NCI-H2196 (cell line): Measurements from ENCODE around the gene C12orf75.
"Not testable (repeated sequence)": the region's sequence is repeated elsewhere in the genome, so short reads cannot be mapped to it uniquely, and the experiment has no call there.

Source experiments
- DNase-seq: peaks from one replicate; lab custom pipeline; 2025; ENCODE audit not compliant: unreplicated experiment; lab: John Stamatoyannopoulos, UW

C12orf75 gene

DNA sequence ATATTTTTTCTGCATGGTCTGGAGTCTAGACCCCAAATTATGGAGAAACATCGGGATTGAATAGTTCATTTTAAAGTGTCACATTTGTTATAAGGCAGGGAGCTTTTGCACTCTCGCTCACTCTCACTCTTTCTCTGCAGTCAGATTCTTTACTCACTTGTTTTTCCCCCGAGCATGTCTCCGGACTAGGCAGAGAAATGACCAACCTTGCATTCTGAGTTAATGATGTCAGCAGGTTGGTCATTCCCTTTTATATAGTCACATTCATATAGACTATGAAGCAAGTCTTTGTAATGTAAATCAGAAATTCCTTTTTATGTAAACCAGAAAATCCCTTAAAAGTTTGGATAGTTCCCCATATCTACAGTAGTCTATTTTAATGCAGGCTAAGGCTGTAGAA lies 4.1 kb downstream of the C12orf75 start:
- no peak for DNase-seq

DNA sequence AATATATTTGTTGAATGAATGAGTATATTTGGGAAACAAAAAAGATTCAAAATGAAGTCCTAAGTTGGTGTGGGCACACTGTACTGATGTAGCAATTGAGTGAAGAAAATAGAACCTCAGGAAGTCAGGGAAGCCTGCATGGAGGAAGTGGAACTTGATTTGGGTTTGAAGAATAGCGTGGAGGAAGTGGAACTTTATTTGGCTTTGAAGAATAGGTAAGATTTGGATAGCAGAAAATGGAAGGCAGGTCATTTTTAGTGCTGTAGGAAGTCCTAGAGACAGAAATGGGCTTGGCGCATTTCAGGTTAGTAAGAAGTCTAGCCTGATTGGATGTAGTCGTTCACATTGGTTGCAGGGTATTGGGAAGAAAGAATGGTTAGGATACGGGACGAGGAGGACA lies 5.4 kb downstream of the C12orf75 start:
- no peak for DNase-seq

DNA sequence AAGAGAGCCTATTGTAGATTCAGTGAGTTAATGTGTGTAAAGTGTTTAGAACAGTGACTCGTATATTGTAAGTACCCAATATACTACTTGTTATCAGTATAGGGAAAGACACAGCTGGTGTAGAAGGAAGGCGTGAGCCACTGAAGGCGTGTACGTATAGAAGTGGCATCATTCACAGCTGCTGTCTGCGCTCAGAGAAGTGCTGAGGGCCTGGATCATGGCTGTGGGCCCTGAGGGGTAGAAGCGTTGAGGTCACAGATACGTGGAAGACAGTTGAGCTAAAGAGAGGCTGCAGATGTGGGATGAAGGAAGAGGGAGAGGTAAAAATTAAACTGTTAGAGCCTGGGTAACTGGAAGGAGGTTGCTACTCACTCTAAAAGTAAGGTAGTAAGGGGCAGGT lies 5.9 kb downstream of the C12orf75 start:
- no peak for DNase-seq

DNA sequence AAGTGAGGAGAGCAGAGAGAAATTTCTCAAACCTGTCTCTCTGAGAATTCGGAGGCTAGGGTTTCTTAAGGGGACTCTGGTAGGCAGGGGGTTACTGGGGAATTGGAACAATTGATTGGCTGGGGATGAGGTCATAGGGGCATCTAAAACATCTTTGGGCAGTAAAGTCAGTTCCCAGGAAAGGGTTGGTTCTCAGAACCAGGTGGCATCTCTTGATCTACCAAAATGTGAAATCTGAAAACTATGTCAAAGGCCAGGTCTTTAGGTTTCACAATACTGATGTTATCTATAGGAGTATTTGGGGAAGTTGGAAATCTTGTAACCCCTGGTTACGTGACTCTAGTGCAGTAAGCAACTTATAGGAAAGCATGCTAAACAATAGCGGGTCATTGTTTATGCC lies 6.9 kb downstream of the C12orf75 start:
- no peak for DNase-seq

DNA sequence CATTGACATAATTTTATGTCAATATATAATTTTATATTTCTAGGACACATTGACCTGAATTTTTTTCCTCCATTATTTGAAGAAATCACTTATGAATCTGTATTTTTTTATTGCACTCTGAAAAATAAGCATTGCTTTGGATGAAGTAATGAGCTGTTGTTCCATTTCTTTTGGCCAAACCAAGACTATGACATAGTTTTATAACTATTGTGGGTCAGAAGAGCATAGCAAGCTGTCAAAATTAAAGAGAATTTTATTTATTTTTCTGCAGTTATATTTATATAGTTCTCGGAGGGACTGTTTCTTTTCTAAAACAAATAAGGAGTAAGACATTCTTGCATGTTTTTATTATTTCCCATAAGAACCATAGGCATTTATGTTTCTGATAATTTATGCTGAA lies 8.5 kb downstream of the C12orf75 start:
- DNase-seq, result no peak

DNA sequence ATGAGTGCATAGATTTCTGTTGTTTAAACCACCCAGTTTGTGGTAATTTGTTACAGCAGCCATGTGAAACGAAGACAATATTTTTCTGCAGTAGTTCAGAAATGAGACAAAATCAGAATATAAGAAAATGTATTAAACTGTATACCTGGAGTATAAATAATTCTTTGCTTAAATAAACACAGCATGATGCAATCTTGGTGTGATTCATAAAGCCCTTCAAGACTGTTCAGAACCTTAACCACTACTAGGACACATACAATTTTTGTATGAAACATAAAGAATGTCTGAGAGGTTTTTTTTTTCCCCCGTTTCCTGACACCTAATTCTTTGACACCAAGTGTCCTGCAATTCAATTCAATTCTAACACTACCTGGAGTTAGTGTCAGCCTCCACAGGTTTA lies 10.5 kb downstream of the C12orf75 start:
- DNase-seq, result no peak

DNA sequence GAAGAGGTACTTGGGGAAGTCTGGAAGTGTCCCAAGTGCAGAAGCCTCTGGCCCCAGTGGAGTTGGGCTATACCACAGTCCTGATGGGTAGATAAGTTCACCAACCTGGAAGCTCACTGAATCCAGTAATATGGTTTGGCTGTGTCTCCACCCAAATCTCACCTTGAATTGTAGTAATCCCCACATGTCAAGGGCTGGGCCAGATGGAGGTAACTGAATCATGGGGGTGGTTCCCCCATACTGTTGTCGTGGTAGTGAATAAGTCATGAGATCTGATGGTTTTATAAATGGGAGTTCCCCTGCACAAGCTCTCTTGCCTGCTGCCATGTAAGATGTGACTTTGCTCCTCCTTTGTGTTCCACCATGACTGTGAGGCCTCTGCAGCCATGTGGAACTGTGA lies 11.1 kb downstream of the C12orf75 start:
- DNase-seq, result not testable (repeated sequence)

DNA sequence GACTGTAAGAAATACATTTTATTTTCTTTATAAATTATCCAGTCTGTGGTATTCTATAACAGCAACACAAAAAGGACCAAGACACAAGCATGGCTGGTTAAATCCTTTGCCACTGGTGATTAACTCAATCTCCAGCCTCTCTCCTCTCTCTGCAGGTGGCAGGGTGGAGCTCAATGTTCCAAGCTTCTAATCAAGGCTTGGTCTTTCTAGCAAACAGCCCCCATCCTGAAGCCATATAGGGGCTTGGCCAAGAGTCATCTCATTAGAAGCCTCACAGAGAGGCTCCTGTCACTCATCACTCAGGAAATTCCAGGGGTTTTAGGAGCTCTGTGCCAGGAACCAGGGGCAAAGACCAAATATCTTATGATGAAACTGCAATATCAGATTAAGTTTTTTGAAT lies 12.0 kb downstream of the C12orf75 start:
- no peak for DNase-seq

DNA sequence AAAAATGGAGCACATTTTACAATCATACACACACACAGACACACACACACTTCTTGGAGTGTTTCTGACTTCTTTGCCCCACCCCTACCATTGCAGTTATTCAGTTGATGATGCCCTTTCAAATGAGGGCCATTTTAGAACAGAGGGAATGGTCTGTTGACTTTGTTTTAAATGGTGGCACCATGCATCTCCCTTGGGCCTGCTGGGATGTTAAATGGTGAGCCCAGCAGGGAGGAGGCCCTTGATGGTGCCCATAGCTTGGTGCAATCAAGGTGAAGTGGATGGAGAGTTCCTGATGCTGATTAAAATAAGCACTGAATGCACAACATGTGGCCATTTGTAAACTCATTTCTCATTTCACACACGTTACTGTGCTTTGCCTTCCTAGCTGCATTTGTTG lies 13.3 kb downstream of the C12orf75 start:
- no peak for DNase-seq

DNA sequence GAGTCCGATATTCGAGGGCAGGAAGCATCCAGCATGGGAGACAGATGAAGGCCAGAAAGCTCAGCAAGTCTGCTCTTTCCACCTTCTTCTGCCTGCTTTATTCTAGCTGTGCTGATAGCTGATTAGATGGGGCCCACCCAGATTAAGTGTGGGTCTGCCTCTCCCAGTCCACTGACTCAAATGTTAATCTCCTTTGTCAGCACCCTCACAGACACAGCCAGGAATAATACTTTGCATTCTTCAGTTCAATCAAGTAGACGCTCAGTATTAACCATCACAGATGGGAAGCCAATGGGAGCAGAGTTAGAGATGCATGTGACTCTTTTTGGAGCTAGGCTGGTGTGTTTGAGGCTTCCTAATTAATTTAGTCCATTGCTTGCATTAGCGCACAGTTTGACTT lies 17.0 kb downstream of the C12orf75 start:
- no peak for DNase-seq

DNA sequence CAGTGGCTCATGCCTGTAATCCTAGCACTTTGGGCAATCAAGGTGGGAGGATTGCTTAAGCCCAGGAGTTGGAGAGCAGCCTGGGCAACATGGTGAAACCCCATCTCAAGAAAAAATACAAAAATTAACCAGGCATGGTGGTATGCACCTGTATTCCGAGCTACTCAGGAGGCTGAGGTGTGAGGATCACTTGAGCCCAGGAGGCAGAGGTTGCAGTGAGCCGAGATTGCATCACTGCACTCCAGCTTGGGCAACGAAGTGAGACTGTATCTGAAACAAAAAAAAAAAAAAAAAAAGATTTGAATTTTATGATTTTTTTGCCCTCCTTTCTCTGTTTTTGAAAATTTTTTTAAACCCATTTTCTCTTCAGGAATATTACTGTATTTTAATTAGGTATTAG lies 17.7 kb downstream of the C12orf75 start:
- DNase-seq, result no peak

DNA sequence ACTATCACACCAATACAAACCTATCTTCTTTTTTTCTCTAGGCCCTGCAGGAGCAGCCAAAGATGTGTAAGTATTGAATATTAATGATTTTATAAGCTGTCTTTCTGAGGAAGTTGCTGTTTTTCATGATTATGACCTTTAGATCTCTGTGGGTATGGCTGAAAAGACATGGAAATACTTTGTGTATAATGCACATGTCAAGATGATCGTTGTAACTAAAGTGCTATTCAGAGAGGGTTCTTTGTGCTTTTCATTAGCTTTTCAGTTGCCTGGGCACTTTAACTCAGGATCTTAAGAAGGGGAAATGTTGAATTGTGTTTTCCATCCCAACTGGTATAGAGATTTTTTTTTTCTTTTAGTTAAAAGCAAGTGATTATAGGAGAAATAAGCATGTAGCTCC lies 18.1 kb downstream of the C12orf75 start:
- no peak for DNase-seq

DNA sequence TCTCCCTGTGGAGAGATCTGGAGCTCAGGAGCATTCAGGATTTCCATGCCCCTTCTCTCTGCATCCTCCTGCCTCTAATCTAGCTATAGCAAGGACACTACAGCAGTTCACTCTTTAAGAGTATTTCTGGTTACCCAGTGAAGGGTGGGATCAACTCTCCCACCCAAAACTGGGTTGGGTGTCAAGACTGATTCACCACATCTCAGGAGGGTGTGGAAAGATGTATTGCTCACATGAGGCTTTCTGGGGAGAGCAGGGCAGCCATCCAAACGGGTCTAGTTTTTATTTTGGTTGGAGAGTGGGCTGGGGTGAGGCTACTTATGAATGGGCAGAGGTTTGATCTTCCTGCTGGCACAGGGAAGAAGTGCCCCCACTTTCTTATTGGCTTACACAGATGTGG lies 18.6 kb downstream of the C12orf75 start:
- no peak for DNase-seq

DNA sequence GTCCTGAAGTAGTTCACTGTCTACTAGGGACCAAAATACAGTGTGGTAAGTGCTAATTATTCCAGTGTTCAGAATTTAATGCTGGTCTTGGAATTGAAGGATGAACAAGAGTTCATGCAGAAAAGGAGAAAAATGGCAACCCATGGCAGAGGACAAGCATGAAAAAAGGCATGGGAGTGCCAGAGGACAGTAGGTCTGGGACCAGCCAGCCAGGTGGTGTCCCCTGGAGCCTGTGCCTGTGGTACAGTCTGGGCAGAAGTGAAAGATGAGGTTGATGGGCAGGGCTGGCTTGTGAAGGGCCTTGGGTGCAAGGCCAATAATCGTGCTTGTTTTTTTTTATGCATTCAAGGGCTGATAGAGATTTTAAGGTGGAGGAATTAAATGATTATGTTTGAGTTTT lies 21.0 kb downstream of the C12orf75 start:
- no peak for DNase-seq

DNA sequence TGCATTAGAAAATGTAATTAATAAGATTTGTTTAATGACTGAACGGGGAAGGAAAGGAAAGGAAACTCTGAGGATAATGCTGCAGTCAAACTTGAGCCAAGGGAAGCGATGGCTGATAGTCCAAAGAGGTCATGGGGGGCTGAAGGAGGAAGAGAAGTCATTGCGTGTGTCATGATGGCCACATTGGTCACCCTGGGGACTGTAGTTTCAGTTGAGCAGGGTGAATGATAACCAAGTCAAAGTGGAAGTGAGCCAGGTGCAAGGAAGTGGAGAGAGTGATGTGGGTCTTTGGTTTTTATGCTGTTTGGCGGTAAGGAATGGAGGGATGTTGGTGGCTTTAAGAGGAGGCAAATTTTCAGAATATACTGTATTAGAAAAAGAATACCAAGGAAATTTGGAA lies 21.6 kb downstream of the C12orf75 start:
- DNase-seq, result no peak

DNA sequence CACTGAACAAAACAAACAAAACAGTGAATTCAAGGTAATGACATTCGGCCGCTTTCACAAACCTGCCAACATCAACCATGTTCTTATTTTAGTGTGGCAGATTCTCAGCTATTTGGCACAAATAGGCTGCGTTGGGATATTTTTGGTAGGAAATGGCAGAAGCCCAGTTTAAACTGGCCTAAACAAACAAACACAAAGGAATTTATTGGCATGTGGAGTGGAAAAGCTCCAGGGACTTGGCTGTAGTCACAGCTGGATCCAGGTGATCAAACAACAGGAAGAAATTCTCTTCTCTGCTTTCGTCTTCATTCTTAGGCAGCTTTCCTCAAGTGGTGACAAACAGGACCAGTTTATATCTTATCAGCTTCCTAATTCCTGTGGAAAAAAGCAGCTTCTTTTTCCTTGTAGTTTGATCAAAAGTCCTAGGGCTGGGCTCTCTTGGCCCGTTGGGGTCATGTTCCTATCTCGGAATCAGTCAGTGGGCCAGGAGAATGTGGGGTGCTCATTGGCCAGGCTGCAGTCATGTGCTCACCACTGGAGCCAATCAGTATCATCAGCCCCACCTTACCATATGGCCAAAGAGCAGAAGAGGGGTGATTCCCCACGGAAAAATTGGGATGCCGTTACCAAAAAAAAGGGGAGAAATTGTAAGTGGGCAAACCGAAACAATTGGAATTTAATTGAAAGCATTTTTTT lies 22.6 kb downstream of the C12orf75 start:
- DNase-seq, result peak; percentile 18

DNA sequence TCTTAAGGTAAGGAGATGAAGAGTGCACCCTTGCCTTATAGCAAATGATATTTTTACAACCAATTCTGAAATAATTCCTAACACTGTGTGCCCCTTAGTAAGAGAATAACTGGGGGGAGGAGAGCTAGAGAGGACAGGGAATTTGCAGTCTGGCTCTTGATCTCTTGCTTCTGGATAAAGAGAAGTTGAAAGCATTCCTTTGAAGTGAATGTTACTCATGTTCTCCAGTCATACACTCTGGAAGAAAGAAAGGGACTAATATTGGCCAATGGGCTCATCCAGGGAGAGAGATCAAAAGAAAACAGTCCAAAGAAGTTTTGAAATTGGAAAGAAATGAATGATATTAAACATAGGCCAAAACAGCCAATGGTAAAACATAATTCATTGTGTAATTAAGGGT lies 25.3 kb downstream of the C12orf75 start:
- DNase-seq, result no peak

DNA sequence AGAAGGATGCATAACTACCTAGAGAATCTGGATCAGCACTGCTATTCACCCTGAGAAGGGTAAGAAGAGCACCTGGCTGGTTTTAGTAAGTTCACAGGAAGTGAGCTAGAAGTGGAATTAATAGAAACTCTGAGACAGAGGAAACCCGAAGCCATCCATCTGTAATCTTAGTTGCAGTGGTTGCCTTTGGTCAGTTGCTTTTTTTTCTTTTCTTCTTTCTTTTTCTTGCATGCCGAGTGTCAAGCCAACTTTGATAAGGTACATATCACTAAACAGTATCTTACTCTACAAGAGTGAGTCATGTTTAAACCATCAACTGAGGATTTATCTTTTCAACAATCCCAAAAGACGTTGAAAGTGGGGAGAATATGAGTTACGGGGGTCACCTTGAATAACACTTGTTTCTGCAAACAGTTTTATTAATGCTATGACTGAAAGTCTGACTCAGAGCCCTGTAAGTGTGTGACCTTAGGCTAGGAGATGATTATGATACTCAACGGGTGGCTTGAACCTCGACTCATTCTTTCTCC lies 26.7 kb downstream of the C12orf75 start:
- no peak for DNase-seq

DNA sequence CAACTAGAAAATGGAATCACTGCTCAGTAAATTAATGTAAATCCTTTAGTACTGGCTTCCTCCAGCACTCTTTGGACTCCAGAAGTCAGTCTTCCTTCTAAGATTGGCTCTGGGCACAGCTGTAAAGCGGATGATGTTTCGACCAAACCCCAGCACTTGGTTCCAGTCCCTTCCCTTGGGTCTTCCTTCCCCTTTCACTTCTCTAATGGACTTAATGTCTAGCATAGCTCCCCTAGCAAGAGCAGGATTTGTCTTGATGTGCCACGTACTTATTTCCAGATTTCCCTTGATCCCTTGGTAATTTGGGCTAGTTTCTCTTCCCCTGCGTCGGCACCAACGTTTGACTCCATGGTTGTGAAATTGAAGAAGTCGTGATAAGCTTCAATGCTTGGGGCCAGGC lies 28.3 kb downstream of the C12orf75 start:
- DNase-seq, result no peak

DNA sequence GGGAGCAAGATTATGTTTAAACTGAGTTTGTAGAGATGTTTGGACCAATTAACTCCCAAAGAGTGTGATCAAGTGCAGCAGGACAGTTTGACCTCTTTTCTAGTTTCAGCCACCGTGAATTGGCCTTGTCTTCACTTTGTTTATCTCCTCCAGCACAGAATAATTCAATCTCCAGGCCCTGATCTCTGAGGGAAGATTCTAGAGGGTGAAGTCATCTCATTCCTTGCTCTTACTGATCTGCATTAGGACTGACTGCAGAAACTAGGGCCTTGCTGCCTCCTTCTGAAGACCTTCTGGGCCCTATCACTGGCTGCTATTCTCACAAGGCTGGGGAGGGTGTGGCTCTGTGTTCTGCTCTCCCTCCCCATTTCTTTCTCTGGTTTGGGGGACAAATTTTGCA lies 29.4 kb downstream of the C12orf75 start:
- DNase-seq, result no peak

DNA sequence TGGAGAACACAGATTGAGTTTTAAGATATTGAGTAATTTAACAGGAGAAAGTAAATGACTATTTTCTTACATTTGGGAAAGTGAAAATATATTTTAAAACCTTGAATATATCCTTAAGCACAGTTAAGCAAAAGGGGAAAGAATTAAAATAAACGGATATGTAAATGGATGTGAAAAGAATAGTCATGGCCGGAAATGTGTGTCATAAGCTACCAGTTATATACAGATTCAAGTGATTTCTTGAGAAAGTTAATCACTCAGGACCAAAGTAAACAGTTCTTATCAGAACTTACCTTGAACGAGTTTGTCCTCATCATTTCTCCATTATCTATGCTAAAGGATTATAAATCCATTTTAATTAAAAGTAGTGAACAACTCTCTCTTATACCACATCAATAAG lies 33.4 kb downstream of the C12orf75 start:
- DNase-seq, result no peak

DNA sequence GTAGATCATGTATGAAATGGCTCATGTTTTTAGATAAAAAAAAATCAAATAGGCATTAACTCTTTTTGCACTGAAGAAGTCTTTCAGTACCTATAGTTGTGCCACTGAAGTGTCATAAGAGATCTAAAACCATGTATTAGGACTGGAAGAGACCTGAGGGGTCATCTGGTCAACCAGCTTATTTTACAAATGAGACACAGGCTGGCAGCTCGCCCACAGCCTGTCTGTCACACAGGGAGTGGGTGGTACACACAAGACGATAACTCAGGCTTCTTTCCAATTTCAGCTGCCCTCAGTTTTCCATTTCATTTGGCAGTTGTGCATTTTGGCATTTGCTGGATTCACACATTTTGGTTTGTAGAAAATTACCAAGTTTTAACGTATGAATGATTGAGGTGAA lies 34.7 kb downstream of the C12orf75 start:
- no peak for DNase-seq

DNA sequence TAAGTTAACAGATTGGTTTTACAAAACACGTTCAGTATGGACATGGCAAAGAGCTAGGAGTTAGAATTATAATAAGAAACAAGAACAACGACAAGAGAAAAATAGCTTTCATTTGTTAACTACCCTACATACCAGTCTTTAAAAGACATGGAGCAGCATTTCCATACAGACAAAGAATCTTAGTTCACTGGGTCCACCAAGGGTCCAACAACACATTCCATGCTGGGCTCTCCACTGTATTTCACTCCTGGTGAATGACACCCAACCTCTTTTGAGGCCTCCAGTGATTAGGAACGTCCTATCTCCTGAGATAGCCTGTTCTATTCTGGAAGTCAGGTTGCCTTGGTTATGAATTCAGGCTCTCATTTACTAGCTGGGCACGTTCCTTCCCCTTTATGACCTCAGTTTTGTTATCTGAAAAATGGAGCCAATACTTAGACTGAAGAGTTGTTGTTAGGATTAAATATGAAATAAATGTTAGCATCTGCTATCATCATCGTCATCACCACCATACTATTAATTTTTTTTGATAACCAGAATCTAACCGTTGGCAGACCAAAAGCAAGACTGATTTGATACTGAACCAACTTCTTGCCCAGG lies 37.7 kb downstream of the C12orf75 start:
- no peak for DNase-seq
